ENCODE data around the gene ST6GALNAC4. TPM values are rescaled to one million over a fixed set of nuclear protein-coding genes. Genes with fewer than 3 reads are reported as not detected.
"Not testable (repeated sequence)": the region's sequence is repeated elsewhere in the genome, so short reads cannot be mapped to it uniquely, and the experiment has no call there.

Gene ST6GALNAC4
- total RNA-seq, 1 donor from 2014 or later: 11.4 TPM

DNA sequence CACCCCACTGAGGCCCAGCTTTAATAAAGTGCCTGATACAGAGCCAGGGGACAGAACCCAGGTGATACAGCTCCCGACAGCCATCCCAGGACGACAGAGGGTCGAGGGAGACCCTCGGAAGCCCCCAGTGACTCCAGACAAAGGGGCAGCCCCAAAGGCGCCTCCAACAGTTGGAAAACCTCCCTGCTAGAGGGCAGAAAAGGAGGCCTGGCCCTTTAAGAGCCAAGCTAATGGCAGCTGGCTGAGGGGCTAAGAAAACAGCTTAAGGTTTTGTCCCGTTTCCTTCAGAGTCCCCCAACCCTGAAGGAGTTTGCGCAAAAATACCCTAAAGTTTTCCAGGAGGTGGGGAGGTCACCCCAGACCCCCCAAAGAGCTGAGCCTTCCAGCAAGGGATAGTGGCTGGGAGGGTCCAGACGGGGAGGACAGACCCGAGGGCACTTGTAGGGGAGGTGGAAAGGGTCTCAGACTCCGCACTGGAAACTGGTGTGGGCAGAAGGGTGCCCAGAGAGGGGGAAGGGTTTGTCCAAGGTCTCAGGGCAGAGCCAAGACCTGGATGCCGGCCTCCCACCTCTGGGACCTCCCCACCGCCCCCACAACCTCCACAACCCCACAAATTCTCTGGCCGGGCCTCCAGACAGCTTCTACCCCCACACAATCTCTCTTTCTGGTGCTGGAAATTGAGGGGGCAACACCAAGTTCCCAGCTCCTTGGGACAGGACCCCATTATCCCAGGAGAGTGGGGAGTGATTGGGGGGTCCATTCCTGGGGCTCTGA is 31.1 kb downstream of the ST6GALNAC4 start:
- no peak for ATAC-seq

DNA sequence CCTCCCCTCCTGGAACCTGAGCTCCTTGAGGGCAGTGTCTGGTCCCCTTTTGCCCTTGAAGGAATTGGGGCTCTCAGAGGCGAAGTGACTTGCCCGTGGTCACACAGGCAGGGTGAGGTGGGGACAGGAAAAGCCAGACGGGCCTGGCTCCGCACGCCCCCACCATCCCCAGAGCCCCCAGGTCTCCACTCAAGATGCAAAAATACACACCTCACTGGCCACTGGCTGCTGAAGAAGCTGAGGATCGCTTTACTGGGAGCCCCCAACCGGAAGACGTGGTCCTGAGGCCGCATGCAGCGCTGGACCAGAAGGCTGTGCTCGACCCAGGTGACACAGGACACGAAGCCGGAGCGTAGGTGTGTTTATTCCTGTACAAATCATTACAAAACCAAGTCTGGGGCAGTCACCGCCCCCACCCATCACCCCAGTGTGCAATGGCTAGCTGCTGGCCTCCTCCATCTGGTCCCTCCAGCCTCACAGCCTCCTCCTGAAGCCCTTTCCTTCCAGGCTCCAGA is 31.8 kb downstream of the ST6GALNAC4 start:
- no peak for ATAC-seq

DNA sequence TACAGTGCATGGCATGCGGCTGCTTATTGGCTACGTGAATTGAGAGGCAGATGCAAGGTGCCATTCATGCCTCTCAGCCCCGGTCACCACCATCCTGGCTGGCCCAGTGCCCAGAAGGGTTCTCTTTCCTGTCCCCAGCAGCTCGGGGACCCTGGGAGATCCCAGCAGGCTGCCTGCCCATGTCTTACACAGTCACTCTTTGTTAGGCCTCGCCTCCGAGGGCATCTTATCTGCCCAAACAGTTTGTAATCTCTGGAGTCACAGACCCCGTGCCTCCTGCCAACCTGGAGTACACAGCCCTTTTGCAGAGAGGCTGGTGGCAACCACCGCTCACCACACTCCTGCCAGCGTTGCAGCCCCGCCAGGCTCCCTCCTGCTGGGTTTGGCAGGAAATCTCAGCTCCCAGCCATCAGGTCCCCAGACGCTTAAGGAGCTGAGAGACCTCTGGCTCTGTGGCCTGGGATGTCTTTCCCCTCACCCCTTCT is 32.4 kb downstream of the ST6GALNAC4 start:
- ATAC-seq: peak; percentile 5

DNA sequence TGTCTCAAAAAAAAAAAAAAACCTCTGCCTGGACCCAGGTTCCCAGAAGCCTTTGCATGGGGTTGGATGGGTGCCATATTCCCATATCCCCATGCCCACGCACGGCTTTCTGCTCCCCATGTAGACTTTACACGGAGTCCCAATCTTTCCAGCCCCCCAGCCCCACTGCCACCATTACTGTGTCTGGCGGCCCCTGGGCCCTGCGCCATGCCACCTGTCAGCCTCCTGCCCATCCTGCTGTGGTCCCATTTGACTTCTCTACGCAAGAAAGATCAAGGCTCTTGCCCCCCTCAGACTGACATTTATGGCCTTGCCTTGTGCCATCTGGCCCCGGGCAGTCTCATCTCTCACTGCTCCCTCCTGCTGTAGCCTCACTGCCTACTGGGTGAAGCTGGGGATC is 32.9 kb downstream of the ST6GALNAC4 start:
- no peak for ATAC-seq

DNA sequence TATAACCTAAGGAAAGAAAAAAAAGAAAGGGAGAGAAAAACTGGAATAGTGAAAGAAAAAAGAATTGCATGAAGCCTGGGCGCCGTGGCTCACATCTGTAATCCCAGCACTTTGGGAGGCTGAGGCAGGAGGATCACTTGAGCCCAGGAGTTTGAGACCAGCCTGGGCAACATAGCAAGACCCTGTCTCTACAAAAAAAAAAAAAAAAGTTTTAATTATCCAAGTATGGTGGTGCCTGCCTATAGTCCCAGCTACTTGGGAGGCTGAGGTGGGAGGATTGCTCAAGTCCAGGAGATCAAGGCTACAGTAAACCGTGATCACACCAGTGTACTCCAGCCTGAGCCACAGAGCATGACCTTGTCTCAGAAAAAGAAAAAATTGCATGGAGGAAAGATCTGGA is 35.1 kb downstream of the ST6GALNAC4 start:
- ATAC-seq: not testable (repeated sequence)

DNA sequence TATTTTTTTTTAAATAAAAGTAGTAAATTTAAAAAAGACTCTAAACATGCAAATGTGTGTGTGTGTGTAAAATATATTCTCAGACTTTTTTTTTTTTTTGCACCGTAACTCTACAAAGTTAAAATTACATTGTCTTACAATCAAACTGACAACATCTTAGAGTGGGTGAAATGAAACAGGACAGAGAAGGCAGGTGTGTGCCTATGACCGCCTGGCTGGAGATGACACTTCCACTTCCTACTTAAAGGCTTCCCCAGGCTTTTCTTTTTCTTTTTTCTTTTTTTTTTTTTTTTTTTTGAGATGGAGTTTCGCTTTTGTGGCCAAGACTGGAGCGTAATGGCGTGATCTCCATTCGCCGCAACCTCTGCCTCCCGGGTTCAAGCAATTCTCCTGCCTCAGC is 36.7 kb downstream of the ST6GALNAC4 start:
- no peak for ATAC-seq

DNA sequence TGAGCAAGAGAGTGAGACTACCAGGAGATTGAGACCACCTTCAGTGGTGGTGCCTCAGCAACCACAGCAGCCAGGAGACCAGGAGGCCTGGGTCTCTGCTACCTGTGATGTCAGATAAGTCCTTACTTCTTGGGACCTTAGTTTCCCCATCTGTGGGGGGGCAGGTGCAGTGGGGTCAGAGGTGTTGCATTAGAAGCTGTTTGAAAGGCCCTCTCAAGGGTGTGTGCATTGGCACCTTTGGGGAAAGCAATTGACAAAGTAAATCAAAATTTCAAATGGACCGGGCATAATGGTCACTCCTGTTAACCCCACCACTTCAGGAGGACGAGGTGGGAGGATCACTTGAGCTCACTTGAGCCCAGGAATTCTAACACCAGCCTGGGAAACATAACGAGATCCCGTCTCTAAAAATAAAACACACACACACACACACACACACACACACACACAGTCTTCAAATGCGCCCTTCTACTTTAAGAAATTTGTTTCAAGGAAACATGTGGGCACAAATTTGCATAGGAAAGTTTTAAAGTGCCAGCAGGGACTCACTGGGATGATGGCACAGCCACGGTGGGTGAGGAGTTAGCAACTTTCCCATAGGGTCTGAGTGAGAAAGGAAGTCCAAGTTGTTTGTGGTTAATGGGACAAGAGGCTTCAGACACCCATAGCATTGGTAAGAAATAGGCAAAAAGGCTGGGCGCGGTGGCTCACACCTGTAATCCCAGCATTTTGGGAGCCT is 38.0 kb downstream of the ST6GALNAC4 start:
- no peak for ATAC-seq

DNA sequence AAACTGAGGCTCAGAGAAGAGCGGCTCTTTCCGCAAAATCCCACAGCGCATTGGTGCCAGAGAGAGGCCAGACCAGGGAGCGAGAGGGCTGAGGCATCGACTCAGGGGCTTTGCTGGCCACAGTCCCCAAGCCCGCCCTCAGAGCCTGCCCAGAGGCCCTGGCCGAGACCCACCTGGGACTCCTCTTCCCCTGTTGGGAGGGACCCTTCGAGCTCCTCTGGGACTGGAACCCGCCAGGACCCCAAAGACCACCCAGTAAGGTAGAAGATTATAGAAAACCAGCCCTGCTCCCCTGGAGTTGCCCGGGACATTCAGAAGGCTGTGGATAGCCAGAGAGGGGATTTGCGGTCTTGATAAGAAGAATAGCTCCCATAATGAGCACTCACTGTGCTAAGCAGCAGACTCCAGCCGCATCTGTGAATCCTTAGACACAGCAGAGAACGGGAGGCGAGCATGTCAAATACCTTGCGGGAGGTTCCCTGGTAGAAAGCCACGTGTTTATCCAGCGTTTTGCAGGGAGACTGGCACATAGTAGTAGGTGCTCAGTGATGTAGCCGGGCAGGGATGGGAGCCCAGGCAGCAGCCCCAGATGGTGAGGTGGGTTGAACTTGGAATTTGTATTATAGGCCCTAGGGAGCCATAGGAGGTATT is 38.7 kb downstream of the ST6GALNAC4 start:
- ATAC-seq: no peak

DNA sequence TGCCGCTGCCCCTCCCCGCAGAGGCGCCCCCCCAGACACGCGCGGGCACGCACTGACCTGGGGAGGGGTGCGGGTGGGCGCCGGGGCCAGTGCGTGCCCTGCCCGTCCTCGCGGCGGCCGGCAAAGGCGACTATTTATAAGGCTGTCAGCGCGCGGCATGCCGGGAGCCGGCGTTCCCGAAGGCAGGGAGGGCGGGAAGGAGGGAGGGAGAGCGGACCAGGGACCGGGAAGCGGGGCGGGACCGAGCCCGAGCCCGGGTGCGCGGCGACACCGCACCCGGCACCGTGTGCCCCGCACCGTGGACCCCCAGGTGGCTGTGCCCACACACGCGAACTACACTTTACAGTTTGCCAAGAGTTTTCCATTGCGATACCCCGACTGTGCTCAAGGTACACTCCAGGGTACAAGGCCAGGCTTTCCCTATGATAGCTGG is 39.3 kb downstream of the ST6GALNAC4 start, which contains the start of gene AK1:
TSS of gene AK1 (minus strand) at position 110 of the 433 bp plus-strand sequence. CDS start 3,058 bp downstream, outside the sequence.
- ATAC-seq: peak; percentile 45

DNA sequence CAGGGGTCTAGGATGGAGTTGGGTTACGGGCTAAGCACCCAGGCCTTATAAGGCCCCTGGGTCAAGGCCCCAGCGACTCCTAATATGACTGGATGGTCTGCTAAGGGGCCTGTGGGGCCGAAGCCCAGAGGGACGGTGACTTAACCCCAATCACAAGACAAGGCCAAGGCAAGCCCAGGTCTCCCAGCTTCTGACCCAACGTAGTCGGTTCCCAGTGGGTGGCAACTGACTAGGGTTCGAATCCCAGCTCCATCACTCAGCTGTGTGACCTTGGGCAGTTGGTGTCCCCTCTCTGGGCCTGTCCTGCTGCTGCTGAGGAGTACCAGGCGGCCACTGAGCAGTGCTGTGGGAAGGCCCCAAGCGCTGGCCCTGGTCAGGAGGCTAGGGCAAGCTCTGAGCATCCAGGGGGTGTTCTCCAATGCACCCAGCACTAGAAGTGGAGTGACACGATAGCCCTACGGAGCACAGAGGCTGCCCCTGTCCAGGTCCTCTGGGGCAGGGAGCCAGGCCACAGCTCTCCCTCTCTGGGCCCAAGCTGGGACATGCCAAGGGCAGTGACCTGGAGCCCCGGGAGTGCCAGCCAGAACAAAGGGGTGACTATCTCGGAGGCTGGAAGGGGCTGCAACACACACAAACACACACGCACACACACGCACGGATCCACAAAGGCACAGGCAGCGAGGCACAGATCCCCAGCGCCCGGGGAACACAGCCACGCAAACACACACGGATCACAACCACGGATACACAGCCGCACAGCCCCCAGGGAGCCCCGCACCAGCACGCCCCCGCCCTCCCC is 39.9 kb downstream of the ST6GALNAC4 start:
- peak; percentile 7 for ATAC-seq

DNA sequence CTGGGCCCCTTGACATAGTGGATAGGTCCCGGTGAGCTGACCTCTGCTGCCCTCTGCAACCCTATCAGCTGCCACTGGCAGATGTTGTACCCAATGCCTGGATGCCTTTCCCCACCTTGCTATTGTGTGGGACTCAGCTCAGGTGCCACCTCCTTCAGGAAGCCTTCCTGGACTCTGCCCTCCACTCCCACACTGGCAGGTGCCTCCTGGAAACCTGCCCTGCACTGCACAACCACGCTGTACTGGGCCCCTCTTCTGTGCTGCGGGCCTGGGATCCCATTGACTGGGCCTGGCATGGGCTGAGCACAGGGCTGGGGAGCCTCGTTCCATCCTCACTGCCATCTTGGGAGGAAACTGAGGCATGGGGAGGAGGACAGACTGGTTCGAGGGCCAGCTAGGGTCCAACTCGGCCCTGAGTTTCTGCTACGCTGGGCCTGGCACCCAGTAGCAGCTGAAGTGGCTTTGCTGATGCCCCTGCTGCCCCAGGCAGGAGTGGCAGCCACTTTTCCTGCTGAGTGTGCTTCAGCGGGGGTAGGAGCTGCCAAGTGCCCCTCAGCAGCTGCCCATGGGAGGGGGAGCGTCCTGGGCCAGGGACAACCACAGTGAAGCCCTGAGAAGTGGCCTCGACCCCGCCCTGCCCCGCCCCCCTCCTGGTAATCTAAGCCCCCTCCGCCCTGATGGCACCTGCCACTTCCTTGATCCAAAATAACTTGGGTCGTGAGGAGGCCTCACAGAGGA is 40.6 kb downstream of the ST6GALNAC4 start:
- no peak for ATAC-seq

DNA sequence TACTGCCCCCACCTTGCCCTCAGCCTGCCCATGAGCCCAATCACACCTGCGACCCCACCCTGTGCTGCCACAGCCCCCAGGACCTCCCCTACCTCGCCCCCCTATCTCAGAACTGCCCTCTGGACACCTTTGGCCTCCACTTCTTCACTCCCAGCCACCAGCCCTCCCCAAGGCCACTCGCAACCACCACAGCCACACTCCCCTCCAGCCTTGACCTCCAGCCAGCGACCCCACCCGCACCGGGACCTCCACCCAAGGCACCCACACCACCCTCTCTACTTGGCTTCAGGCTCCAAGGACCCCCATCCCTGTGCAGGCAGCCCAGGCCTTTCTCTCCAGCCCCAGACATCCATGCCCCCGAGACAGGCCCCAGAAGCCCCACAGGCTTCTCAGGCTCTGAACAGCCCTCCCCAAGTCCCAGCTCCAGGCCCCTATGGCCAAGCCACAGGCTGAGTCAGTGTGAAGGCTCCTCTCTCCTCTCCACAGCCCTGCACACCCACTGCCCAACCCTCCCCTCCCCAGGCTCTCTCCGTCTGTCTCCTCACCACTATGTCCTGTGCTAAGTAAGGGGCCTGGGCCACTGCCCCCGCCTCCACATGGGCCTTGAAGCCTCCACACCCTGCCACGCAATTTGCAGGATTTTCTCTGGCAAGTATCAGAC is 41.4 kb downstream of the ST6GALNAC4 start:
- ATAC-seq: no peak

DNA sequence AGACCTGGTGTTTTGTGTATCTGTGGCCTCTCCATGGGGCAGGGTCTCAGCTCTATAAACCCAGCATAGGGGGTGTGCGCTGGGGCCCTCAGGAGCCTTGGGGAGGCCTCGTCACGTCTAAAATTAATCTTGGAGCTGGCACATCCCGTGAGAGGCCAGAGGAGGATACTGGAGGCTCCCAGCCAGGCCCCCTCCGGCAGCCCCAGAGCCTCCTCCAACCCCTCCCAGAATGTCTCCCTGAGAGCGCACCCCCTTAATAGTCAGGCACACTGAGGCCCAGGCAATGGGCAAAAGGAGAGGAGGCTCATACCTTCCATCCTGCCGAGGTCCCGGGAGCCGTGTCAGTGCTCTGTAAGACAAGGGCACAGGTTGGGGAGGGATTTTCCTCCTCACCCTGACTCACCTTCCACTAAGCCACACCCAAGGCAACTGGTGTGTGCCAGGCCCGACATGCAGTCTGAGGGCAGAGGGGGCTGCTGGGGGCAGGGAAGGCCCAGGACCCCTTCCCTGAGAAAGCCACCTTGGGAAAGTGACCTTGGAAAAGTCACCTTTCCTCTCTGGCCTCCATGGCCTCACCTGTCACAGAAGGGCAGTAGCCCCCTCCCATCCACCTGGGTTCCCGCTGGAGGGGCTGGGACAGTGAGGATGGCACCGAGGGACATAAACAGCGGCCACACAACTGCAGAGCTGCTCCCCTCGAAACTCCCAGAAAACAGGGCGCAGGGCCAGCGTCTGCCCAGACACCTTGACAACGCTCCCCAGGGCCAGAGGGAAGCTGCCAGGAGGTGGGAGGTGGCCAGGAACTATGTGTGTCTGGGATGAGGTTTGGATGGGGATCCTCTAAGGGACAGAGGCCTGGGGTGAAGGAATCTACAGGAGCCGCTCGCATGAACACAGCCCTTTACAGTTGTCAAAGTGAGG is 42.3 kb downstream of the ST6GALNAC4 start:
- ATAC-seq: peak; percentile 69

DNA sequence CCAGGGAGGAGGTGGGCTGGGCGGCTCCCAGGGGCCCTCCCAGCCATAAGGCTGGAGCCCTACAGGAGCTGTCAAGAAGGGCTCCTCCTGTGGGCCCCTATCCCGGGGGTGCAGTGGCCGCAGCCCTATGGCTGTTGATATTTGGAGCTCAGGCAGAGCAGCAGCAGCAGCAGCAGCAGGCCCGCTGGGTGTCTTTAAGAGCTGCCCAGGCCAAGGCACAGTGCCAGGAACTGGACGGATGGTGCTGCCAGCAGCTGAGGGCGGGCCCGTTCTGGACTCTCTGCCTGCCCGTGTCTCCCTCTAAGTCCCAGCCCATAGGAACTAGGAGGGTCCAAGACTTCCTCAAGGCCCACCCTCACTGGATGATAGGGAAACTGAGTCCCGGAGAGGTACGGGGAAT is 43.0 kb downstream of the ST6GALNAC4 start:
- no peak for ATAC-seq

DNA sequence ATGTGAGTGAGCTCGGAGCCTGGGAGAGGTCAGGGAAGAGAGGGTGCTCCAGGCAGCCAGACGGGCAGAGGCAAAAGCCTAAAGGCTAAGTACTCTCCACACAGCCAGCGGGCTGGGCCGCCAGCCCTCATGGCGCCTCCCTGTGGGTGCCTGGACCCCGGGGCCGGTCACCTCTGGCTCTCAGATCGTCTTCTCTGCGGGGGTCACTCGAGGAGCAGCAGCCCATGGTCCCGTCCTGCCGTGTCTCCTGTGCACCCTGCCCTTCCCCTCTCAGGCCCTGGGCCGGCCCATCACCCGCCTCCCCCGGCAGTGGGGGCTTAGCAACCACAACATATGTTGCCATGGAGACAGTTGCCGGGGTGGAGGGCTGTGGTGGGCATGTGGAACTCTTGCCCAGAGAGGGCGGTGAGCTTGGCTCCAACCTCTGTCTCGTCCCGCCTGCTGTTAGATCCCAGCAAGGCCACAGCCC is 43.6 kb downstream of the ST6GALNAC4 start:
- no peak for ATAC-seq

DNA sequence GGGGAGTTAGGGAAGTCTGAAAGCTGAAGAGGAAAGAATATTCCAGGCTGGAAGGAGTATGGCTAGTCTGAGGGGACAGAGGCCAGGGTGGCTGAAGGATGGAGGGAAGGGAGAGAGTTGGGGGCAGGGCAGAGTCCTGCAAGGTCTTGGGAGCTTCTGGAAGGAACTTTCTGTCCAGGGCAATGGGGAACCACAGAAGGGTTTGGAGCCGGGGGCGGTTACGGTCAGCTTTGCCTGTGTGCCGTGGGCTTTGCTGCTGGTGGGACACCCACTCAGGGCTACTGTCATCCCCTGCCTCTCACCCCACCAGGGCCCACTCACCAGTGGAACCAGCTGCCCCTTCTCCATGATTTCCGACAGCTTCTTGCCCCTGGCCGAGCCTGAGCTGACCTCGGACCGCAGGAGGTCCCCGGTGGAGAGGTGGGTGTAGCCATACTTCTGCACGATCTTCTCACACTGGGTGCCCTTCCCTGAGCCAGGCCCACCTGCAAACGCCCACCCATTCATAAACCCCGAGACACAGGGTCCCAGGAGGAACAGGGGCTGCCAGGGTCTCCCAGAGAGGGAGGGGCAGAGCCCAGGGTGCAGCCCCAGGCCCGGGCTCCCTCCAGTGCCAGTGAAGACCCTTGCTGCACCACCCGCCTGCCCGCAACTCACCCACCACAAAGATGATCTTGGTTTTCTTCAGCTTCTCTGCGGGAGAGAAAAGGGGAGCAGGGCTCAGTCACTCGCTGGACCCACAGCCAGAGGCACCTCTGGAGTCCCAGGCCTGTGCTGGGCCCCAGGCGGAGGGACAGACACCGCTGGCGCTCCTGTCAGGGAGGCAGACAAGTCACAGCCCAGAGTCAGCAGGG is 44.2 kb downstream of the ST6GALNAC4 start:
- ATAC-seq: no peak

DNA sequence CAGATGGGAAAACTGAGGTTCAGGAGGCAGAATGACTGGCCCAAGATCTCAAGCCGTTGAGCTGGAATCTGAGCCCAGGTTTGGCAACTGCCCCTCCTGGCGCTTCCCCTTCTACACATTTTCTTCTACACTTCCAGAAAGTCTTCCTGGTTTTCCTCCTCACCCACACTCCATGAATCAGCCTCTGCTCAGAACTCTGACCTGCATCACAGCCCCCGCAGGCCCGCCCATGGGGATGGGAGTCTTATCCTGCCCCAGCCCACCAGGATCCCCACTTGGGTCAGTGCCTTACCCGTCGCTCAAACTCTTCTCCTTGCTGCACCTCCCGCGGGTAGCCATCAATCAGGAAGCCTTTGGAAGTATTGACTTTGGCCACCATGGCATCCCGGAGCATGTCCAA is 45.3 kb downstream of the ST6GALNAC4 start:
- no peak for ATAC-seq

DNA sequence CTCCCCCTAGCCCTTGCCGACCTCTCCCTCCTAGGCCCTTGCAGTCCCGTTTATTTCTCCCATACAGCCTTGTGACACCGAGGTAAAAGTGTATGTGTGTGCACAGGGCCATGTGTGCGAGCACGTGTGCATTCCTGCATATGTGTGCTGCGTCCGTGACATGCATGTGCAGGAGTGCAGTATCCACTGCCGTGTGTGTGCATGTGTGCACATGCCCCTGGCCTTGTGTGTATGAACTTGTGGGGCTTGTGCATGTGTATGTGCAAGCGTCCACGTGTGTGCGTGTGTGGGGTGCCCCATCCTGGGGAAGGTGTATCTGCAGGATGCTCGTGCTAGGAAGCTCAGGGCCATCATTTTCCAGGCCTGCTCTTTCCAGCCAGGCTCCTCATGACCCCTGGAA is 46.0 kb downstream of the ST6GALNAC4 start:
- ATAC-seq: no peak

DNA sequence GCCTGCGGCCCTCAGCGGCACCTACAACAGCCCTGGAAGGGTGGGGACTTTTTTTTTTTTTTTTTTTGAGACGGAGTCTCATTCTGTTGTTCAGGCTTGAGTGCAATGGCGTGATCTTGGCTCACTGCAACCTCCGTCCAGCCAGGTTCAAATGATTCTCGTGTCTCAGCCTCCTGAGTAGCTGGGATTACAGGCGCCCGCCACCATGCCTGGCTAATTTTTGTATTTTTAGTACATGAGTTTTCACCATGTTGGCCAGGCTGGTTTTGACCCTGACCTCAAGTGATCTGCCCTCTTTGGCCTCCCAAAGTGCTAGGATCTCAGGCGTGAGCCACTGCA is 46.7 kb downstream of the ST6GALNAC4 start:
- not testable (repeated sequence) for ATAC-seq

All from esophagus mucosa (tissue), 1 donor.